Transverse colon (tissue), 4 donors: ENCODE data around the gene TLR3. TPM values are rescaled to one million over a fixed set of nuclear protein-coding genes. Genes with fewer than 3 reads are reported as not detected.

Experiments
- DNase-seq: peaks from one replicate; pipeline ENCODE4 v3.0.0-alpha.2; 2019
- H3K27ac ChIP-seq, 4 donors: fragments of 200-600 bp; sonication (generic); 2 replicates each; pipeline ENCODE4 v1.5.1; 2016 to 2018; ENCODE audit warnings: inconsistent platforms in 4 of 4
- H3K27me3 ChIP-seq: fragments of 200-600 bp; sonication (generic); 2 replicates; pipeline ENCODE4 v1.5.1; 2017; ENCODE audit warnings: inconsistent platforms
- H3K36me3 ChIP-seq, 4 donors: fragments of 200-600 bp; sonication (generic); 2 replicates each; pipeline ENCODE4 v1.5.1; 2017 to 2019; ENCODE audit warnings: inconsistent platforms in 4 of 4
- H3K4me1 ChIP-seq, 4 donors: fragments of 200-600 bp; sonication (generic); 2 replicates each; pipeline ENCODE4 v1.5.1; 2017 to 2020; ENCODE audit warnings: inconsistent platforms in 4 of 4
- H3K4me3 ChIP-seq, 4 donors: fragments of 200-600 bp; sonication (generic); 1 replicate in 1 of 4; 2 replicates in 3 of 4; pipeline versions ENCODE4 v1.5.1 to v1.6.1; 2017 to 2019; ENCODE audit warnings: inconsistent platforms in 4 of 4
- H3K9me3 ChIP-seq, 2 donors: fragments of 200-600 bp; sonication (generic); 2 replicates each; pipeline ENCODE4 v1.5.1; 2017 to 2019; ENCODE audit warnings: inconsistent platforms in 2 of 2
- CTCF ChIP-seq, 5 experiments: fragments of 200-600 bp in 3 of 5; fragments of 450-650 bp in 2 of 5; sonication (generic) in 3 of 5; IDR thresholded peaks; 1 replicate in 2 of 5; 2 replicates in 3 of 5; pipeline ENCODE4 v1.5.1; 2016 to 2017; ENCODE audit warnings: antibody characterized with exemption in 5 of 5, inconsistent platforms in 3 of 5, mild to moderate bottlenecking in 2 of 5, moderate library complexity in 1 of 5
- EP300 ChIP-seq: sonication (generic); formaldehyde crosslinking; IDR thresholded peaks from one replicate; pipeline ENCODE4 v1.6.1; 2017; ENCODE audit warnings: antibody characterized with exemption, low read depth
- POLR2A ChIP-seq: fragments of 450-650 bp; IDR thresholded peaks from one replicate; pipeline ENCODE4 v1.6.1; 2016; ENCODE audit warnings: antibody characterized with exemption, mild to moderate bottlenecking, moderate library complexity
- POLR2AphosphoS5 ChIP-seq, 3 donors: sonication (generic); formaldehyde crosslinking; IDR thresholded peaks; one replicate each; pipeline ENCODE4 v1.6.1; 2016; ENCODE audit warnings: antibody characterized with exemption in 3 of 3
- WGBS, 2 donors: methylation state at CpG; one replicate each; pipeline ENCODE4 v1.1.5; 2018; ENCODE audit warnings: low coverage in 1 of 2; 5-methylcytosine and 5-hydroxymethylcytosine counted together
- in situ Hi-C, 4 donors: fragments of 200-750 bp; cut with MboI; loops; one replicate each; pipeline versions ENCODE4 v1.15.0 to v1.15.1; 2017; ENCODE audit warnings: low sequenced_read_pairs in 3 of 4, low pct_ligation_motif_present in 1 of 4, low pct_unique_long_range_greater_than_20kb in 1 of 4
- intact Hi-C: fragments of 100-400 bp; cut with DNase I; formaldehyde crosslinking; loops from one replicate; pipeline ENCODE4 v1.15.1; 2023; ENCODE audit warnings: low total_unique reads
- total RNA-seq, 4 donors: library from RNA; depleted of rRNA; stranded (reverse); fragments of >200 nt; gene quantifications; one replicate each; pipeline ENCODE4 v1.1.0, GENCODE V29; 2016

TLR3 gene
- total RNA-seq, 4 donors from 2014 or later, result 0.20 to 20.1 (median 9.8) TPM

DNA sequence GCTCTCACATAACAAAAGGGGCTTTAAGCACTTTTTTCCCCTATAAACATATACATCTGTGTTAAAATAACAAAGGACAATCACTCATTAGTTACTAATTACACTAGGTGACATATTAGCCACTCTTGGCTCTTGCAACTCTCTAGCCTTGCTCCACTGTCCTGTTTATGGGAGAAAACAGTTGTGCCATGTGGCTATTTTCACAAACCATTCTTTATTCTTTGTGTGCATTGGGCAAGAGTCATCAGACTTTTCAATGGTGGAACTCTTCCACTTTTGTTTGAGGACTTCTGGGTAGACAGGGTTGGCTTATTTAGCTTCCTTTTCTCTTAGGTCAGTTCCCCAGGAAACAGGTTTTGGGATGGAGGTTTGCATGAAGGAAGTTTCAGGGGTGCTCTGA is 19.6 kb downstream of the TLR3 start:
- DNase-seq, result no peak
- no peak for TF ChIP-seq EP300
- TF ChIP-seq CTCF (IDR thresholded peaks at IDR 0.05), result no peak
- TF ChIP-seq POLR2AphosphoS5 (IDR thresholded peaks at IDR 0.05), result no peak
- no peak overlapping the region for H3K27ac ChIP-seq

DNA sequence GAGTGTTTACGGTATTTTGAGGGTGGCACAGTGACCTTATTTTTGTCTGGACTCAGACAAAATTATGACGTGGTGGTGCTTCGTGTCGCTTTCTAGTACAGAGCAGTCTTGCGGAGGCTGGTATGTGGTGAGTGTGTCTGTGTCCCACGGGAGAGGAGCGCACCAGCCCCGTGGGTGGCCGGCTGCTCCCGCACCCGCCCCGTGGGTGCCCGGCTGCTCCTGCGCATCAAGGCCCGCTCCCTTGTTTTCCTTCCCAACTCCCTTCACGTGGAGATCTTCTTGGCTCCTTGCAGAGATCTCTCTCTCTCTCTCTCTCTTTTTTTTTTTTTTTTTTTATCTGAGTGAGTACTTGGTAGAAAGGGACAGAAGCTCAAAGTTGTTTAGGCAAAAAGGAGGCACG is 23.3 kb downstream of the TLR3 start:
- Histone ChIP-seq H3K4me1 (no peaks in the 10 kb centered on the region), H3K27me3 (no peaks in the 10 kb centered on the region), H3K4me3 (no peak overlapping the region), H3K27ac (no peak overlapping the region), H3K36me3 (no peaks in the 10 kb centered on the region), H3K9me3 (no peaks in the 10 kb centered on the region)
- WGBS, 2 donors, result 84 to 91% methylated on average over 10 to 17 of the region's 17 CpGs
- in situ Hi-C loops (no loop called here), intact Hi-C loops (no loop called here)
- DNase-seq, result no peak
- no peak for TF ChIP-seq EP300
- TF ChIP-seq POLR2A, result no peak
- no peak for TF ChIP-seq POLR2AphosphoS5 (IDR thresholded peaks at IDR 0.05)
- TF ChIP-seq CTCF (IDR thresholded peaks at IDR 0.05), result no peak

More for the DNA sequence above, 19.6 kb downstream of the TLR3 start:
- Histone ChIP-seq H3K4me1 (no peaks in the 10 kb centered on the region), H3K9me3 (no peaks in the 10 kb centered on the region), H3K36me3 (no peaks in the 10 kb centered on the region), H3K27me3 (no peaks in the 10 kb centered on the region), H3K4me3 (no peak overlapping the region)
- in situ Hi-C loops (no loop called here), intact Hi-C loops (no loop called here)

DNA sequence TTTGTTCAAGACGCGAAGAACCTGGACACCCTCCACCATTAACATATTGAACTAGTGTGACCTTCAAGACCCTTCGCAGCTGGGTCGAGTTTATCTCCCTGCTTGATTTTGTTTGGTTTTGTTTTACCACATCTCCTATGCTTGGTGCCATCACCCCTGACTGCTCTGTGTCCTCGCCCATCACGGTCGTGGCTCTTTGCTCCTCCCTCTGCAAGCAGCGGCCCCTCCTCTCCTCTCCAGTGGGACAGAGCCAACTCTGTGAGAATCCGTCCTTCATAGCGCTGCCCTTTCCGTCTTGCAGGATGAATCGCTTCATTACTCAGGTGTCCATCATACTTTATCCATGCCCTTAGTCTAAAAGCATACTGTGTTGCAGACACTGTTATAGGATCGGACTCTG is 26.4 kb downstream of the TLR3 start:
- no peaks in the 10 kb centered on the region for H3K4me1 ChIP-seq
- WGBS, 2 donors, result 28 to 60% methylated on average over 7 to 13 of the region's 13 CpGs
- no peaks in the 10 kb centered on the region for H3K9me3 ChIP-seq
- H3K27ac ChIP-seq, result no peak overlapping the region
- H3K4me3 ChIP-seq, result no peak overlapping the region
- intact Hi-C loops, result no loop called here
- no peaks in the 10 kb centered on the region for H3K27me3 ChIP-seq
- TF ChIP-seq CTCF (IDR thresholded peaks at IDR 0.05) (no peak), POLR2AphosphoS5 (IDR thresholded peaks at IDR 0.05) (no peak), EP300 (no peak), POLR2A (no peak)
- no peak for DNase-seq
- in situ Hi-C loops, result no loop called here
- no peaks in the 10 kb centered on the region for H3K36me3 ChIP-seq

DNA sequence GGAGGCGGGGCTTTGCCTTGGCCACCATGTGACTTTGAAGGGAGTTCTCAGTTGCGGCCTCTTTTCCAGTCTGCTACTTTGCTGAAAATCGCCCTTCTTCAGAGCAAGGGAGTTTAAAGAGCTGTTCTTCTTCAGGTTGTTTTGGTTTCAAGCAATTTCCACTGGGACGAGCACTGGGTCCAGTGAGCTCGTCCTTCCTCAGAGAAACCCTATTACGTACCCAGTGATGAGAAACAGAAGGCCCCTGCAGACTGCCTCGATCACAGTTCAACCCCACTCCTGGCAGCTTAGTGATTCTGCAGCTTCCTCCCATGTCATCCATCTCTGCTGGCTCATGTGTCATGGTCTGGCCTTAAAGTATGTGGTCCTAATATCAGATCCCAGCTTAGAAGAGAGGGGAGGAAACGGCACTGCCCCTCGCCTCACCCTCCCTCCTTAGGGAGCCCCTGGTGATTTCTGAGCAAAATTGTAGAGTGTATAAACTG is 27.8 kb downstream of the TLR3 start:
- intact Hi-C loops (no loop called here), in situ Hi-C loops (no loop called here)
- no peak for DNase-seq
- TF ChIP-seq EP300 (no peak), CTCF (IDR thresholded peaks at IDR 0.05) (no peak), POLR2AphosphoS5 (IDR thresholded peaks at IDR 0.05) (no peak), POLR2A (no peak)
- 47 to 81% methylated on average over 4 to 9 of the region's 9 CpGs for WGBS, 2 donors
- H3K4me3 ChIP-seq, result no peak overlapping the region
- no peaks in the 10 kb centered on the region for H3K36me3 ChIP-seq
- H3K4me1 ChIP-seq, result no peaks in the 10 kb centered on the region
- H3K27me3 ChIP-seq, result no peaks in the 10 kb centered on the region
- peak overlapping the region in 1 of 4 donors; percentile 30 for H3K27ac ChIP-seq
- H3K9me3 ChIP-seq, result no peaks in the 10 kb centered on the region
